ENCODE measurements around the gene CFAP299. TPM values are rescaled to one million over a fixed set of nuclear protein-coding genes. Genes with fewer than 3 reads are reported as not detected.
"Not testable (repeated sequence)": the region's sequence is repeated elsewhere in the genome, so short reads cannot be mapped to it uniquely, and the experiment has no call there.

The CFAP299 gene
- total RNA-seq, 8 experiments from 2014 or later = 0.41 to 7.1 (median 0.74) TPM

DNA sequence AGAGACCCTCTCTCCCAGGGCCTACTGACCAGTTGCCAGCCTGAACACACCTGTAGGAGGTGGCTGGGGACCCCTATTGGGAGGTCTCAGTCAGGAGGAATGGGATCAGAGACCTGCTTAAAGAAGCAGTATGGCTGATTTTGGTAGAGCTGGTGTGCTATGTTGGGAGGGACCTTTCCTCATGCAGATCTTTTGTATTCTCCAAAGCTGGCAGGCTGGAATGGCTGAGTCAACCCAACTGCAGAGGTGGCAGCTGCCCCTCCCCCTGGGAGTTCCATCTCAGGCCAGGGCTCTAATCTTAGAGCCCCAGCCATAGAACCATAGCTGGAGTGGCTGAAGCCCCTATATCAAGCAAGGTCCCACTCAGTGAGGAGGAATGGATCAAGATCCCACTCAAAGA, 415.7 kb downstream of the CFAP299 start:
- no peaks in the 10 kb centered on the region for H3K4me1 ChIP-seq (replicated peaks in 1 of 2)
- H3K27ac ChIP-seq = no peak overlapping the region
- peak in 2 of 8 experiments; percentile 33 to 39 for ATAC-seq (replicated peaks in 6 of 8)
- in situ Hi-C loops (cut with MboI; ENCODE audit: low pct_unique_long_range_greater_than_20kb in 2 of 9, low sequenced_read_pairs in 9 of 9, unreplicated experiment in 9 of 9) = no loop called here
- H3K4me3 ChIP-seq = no peak overlapping the region

DNA sequence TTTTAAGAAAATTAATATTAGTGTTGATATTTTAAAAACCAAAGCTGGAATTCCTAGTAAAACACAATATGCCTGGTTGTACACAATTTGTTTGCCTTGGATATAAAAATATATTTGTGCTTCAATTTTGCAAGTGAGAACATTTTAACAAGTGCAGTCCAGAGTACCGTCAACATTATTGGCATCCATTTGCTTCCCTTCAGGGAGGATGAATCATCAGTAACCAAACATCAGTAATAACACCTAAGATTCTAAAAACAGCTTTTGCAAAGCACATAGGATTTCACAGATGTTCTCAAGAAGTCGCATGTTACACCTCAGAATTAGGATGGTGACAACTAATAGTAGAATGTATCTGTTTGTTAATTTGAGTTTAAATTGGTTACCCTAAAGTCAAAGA, 432.4 kb downstream of the CFAP299 start:
- in situ Hi-C loops (cut with MboI; ENCODE audit: low pct_unique_long_range_greater_than_20kb in 2 of 9, low sequenced_read_pairs in 9 of 9, unreplicated experiment in 9 of 9) = no loop called here
- ATAC-seq (replicated peaks in 6 of 8) = peak in 3 of 8 experiments; percentile 32 to 62 (median 48)
- no peaks in the 10 kb centered on the region for H3K4me1 ChIP-seq (replicated peaks in 1 of 2)
- 13 to 100% (median 63%) methylated on average over 1 to 2 of the region's 2 CpGs; no CpG with 5 or more reads in 1 of the 10 experiments for WGBS, 10 experiments
- no peak overlapping the region for H3K4me3 ChIP-seq
- no peak overlapping the region for H3K27ac ChIP-seq

DNA sequence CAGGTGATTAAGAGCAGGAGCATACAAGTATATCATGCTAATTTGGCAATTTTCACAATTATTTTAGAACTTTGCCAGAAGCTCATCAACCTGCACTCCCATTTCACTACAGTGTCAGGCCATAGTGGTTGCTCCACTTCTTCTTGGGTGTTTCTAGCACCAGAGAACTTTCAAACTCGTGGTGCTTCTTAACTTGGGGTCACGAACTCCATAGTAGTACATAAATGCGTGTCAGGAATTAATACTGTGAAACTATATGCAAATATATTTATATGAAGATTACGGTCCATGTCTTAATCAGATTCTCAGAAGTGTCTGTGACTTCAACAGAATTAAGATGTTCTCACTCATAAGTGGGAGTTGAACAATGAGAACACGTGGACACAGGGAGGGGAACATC, 440.6 kb downstream of the CFAP299 start:
- 10 to 100% (median 77%) methylated on average over 1 to 4 of the region's 5 CpGs; no CpG with 5 or more reads in 3 of the 10 experiments for WGBS, 10 experiments
- in situ Hi-C loops (cut with MboI; ENCODE audit: low pct_unique_long_range_greater_than_20kb in 2 of 9, low sequenced_read_pairs in 9 of 9, unreplicated experiment in 9 of 9) = no loop called here
- ATAC-seq (replicated peaks in 6 of 8) = peak in 2 of 8 experiments; percentile 71 to 85
- no peak overlapping the region for H3K4me3 ChIP-seq
- no peaks in the 10 kb centered on the region for H3K4me1 ChIP-seq (replicated peaks in 1 of 2)
- H3K27ac ChIP-seq = no peak overlapping the region

DNA sequence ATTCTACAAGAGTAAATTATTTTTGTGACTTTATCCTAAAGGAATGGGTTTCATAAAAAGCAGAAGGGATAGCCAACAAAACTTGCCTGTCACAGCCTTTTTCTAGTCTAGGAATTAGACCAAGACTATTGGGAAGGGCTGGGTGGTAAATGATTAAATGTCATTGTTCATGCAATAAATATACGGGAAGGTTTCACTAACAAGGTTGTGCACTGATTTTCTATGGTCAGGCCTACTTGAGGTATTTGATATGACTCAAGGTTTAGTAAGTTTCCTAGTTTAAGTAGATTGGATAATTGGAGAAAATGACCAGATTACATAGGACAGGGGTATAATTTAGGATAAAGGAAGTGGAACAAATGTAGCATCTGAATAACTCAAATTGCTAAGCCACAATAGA, 445.9 kb downstream of the CFAP299 start:
- in situ Hi-C loops (cut with MboI; ENCODE audit: low pct_unique_long_range_greater_than_20kb in 2 of 9, low sequenced_read_pairs in 9 of 9, unreplicated experiment in 9 of 9) = no loop called here
- H3K27ac ChIP-seq = no peak overlapping the region
- no peak overlapping the region for H3K4me3 ChIP-seq
- no peaks in the 10 kb centered on the region for H3K4me1 ChIP-seq (replicated peaks in 1 of 2)
- no peak for ATAC-seq (replicated peaks in 6 of 8)
- WGBS, 10 experiments = 33 to 100% (median 88%) methylated on average over 1 of the region's 1 CpG; no CpG with 5 or more reads in 2 of the 10 experiments

DNA sequence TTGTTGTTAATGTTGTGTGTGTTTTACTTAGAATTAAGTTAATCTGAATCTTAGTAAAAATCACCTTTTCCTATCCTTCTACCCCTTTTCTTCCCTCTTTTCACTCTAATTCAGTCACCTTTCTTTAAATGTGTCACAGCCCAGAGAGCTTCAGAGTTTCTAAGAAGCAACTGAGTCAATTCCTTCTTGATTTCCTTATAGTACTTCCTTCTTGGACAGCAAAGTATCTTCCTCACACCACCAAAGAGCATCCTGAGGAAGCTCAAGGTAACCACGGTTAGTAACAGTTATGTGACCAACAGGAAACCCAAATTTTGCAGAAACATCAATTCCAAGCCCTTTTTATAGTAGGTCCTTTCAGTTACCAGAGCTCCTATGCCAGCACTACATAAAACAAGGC, 451.8 kb downstream of the CFAP299 start:
- in situ Hi-C loops (cut with MboI; ENCODE audit: low pct_unique_long_range_greater_than_20kb in 2 of 9, low sequenced_read_pairs in 9 of 9, unreplicated experiment in 9 of 9) = no loop called here
- ATAC-seq (replicated peaks in 6 of 8) = no peak
- Histone ChIP-seq H3K4me3 (no peak overlapping the region), H3K27ac (no peak overlapping the region), H3K4me1 (replicated peaks in 1 of 2) (no peaks in the 10 kb centered on the region)
- 45 to 100% (median 85%) methylated on average over 1 of the region's 1 CpG for WGBS, 10 experiments

DNA sequence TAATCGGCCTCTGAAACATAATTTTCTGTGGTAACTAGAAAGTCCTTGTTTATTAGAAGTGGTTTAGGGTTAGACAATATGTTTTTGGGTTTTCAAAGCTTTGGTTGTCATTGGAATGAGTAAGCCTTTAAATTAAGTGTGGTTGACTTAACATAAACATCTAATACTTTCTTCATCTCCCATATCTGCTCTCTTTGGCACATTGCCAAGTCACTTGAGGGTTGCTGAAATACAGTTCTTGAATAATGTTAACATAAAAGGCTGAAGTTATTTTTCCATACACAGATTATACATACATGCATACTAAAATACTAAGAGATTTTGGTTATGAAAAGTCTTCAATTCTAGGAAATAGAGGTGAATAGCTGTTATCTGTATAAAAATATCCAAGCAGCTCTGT, 453.3 kb downstream of the CFAP299 start:
- in situ Hi-C loops (cut with MboI; ENCODE audit: low pct_unique_long_range_greater_than_20kb in 2 of 9, low sequenced_read_pairs in 9 of 9, unreplicated experiment in 9 of 9) = no loop called here
- peak in 2 of 8 experiments; percentile 21 to 67 for ATAC-seq (replicated peaks in 6 of 8)
- H3K4me1 ChIP-seq (replicated peaks in 1 of 2) = no peaks in the 10 kb centered on the region
- no peak overlapping the region for H3K27ac ChIP-seq
- WGBS, 10 experiments = 33 to 100% (median 100%) methylated on average over 1 of the region's 1 CpG; no CpG with 5 or more reads in 3 of the 10 experiments
- no peak overlapping the region for H3K4me3 ChIP-seq

DNA sequence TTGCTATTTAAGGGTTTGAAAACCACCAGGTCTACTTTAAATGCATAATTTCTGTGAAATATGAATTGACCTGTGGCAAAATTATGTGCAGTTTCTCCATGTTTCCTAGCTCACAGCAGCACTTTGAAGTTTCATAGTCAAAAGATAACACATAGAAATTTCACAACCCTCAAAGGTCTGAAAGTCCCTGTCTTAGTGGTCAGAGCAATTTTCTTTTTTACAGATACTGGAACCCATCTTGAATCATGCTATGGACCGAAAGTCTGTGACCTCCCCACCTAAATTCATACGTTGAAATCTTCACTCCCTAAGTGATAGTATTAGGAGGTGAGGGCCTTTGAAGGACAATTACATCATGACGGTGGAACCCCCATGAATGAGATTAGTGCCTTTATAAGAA, 454.6 kb downstream of the CFAP299 start:
- no peak overlapping the region for H3K4me3 ChIP-seq
- 43 to 100% (median 83%) methylated on average over 1 to 3 of the region's 3 CpGs; no CpG with 5 or more reads in 1 of the 10 experiments for WGBS, 10 experiments
- H3K27ac ChIP-seq = no peak overlapping the region
- in situ Hi-C loops (cut with MboI; ENCODE audit: low pct_unique_long_range_greater_than_20kb in 2 of 9, low sequenced_read_pairs in 9 of 9, unreplicated experiment in 9 of 9) = no loop called here
- ATAC-seq (replicated peaks in 6 of 8) = no peak
- H3K4me1 ChIP-seq (replicated peaks in 1 of 2) = no peaks in the 10 kb centered on the region

DNA sequence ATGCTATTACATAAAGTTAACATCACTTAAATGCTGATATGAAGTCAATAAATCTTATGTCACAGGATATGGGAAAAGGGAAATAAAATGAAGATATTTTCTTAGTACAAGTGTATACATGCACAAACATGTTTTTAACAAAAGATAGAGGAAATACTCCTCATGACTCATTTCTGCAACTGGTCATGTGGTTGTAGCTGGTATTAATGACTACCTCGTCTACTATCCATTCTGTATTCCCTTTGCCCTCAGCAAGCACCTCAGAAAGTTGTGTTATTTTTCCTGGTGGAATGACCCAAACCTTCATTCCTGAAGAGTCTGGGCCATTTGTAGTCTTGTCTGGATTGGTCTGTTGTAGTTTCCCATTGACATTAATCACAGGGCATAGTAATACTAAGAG, 458.1 kb downstream of the CFAP299 start:
- 64 to 83% (median 73%) methylated on average over 1 of the region's 1 CpG; no CpG with 5 or more reads in 6 of the 10 experiments for WGBS, 10 experiments
- H3K4me3 ChIP-seq; H3K27ac ChIP-seq; in situ Hi-C loops (cut with MboI; ENCODE audit: low pct_unique_long_range_greater_than_20kb in 2 of 9, low sequenced_read_pairs in 9 of 9, unreplicated experiment in 9 of 9); ATAC-seq (replicated peaks in 6 of 8); H3K4me1 ChIP-seq (replicated peaks in 1 of 2): not testable (repeated sequence)

DNA sequence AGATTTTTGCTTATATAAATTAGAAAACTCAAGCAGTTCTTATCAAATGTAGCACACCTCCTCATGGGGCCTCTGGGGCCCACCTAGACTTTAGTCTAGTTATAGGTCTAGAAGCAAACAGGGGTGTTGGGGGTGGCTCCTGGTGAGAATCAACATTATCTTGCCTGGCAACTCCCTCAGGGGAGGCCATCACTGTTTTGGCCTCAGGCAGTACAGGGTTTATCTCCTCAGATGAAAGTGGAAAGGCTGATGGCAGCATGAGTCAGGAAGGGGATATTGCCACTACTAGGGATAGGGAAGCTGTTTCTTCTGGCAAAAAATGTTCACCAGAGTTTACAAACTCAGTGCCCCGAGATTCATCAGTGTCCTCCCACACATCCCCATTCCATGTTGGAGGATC, 462.6 kb downstream of the CFAP299 start:
- in situ Hi-C loops (cut with MboI; ENCODE audit: low pct_unique_long_range_greater_than_20kb in 2 of 9, low sequenced_read_pairs in 9 of 9, unreplicated experiment in 9 of 9) = no loop called here
- no peak overlapping the region for H3K4me3 ChIP-seq
- no peak overlapping the region for H3K27ac ChIP-seq
- WGBS, 10 experiments = 60 to 100% (median 100%) methylated on average over 1 of the region's 1 CpG; no CpG with 5 or more reads in 6 of the 10 experiments
- no peak for ATAC-seq (replicated peaks in 6 of 8)
- no peaks in the 10 kb centered on the region for H3K4me1 ChIP-seq (replicated peaks in 1 of 2)

DNA sequence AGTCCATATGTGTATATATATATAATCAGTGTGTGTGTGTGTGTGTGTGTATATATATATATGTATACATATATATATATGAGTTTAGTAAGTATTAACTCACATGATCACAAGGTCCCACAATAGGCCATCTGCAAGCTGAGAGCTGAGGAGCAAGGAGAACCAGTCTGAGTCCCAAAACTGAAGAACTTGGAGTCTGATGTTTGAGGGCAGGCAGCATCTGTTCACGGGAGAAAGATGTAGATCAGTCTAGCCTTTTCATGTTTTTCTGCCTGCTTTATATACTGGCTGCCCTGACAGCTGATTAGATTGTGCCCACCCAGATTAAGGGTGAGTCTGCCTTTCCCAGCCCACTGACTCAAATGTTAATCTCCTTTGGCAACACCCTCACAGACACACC, 465.2 kb downstream of the CFAP299 start:
- in situ Hi-C loops (cut with MboI; ENCODE audit: low pct_unique_long_range_greater_than_20kb in 2 of 9, low sequenced_read_pairs in 9 of 9, unreplicated experiment in 9 of 9) = loop anchor here in 2 of 9 experiments (25.0 kb wide), 3 partner anchors 187 to 438 kb away; partner anchors contain the start of gene BMP3 (in 1 of the 2)
- not testable (repeated sequence) for H3K27ac ChIP-seq; ATAC-seq (replicated peaks in 6 of 8); H3K4me1 ChIP-seq (replicated peaks in 1 of 2); H3K4me3 ChIP-seq
- WGBS, 10 experiments = 60 to 86% (median 71%) methylated on average over 1 of the region's 1 CpG; no CpG with 5 or more reads in 7 of the 10 experiments

DNA sequence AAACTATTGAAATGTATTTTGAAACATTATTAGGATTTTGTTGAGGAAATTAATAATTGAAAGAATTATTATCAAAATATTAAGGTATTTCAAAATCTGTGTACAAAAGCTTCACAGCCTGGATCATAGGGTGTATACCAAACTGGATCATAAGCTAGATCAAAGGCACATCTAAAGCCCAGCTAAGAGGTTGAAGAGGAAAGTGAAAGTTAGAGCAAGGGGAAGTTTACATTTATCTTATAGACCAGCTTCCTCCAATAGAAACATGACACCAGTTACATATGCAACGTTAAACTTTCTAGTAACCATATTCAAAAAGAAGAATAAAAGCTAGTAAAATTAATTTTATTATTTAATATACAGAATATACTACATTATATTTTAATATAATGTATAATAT, 467.8 kb downstream of the CFAP299 start:
- in situ Hi-C loops (cut with MboI; ENCODE audit: low pct_unique_long_range_greater_than_20kb in 2 of 9, low sequenced_read_pairs in 9 of 9, unreplicated experiment in 9 of 9) = loop anchor here in 2 of 9 experiments (25.0 kb wide), 3 partner anchors 184 to 441 kb away; partner anchors contain the start of gene BMP3 (in 1 of the 2)
- no peak overlapping the region for H3K27ac ChIP-seq
- 22 to 100% (median 79%) methylated on average over 1 of the region's 1 CpG for WGBS, 10 experiments
- H3K4me1 ChIP-seq (replicated peaks in 1 of 2) = no peaks in the 10 kb centered on the region
- ATAC-seq (replicated peaks in 6 of 8) = no peak
- H3K4me3 ChIP-seq = no peak overlapping the region

DNA sequence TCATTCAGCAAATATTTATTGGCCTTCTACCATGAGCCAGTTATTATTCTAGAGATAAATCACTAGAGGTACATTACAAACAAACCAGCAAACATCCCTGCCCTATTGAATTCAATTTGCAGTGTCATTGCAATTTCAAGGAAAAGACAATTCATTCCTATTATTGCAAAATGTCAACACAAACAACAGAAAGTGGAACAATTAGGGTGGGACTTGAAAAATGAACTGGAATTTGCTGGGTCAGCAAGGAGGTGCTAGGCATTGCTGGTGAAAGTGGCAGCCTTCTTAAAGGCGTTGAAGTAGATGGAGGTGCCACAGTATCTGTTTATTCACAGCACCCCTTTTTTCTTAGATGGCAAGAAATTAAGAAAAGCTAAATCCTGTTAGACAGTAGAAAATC, 470.9 kb downstream of the CFAP299 start:
- H3K4me3 ChIP-seq = no peak overlapping the region
- in situ Hi-C loops (cut with MboI; ENCODE audit: low pct_unique_long_range_greater_than_20kb in 2 of 9, low sequenced_read_pairs in 9 of 9, unreplicated experiment in 9 of 9) = loop anchor here in 2 of 9 experiments (25.0 kb wide), 3 partner anchors 181 to 444 kb away; partner anchors contain the start of gene BMP3 (in 1 of the 2)
- ATAC-seq (replicated peaks in 6 of 8) = peak in 2 of 8 experiments; percentile 4 to 29
- WGBS, 10 experiments = 50 to 100% (median 57%) methylated on average over 1 of the region's 1 CpG; no CpG with 5 or more reads in 5 of the 10 experiments
- no peak overlapping the region for H3K27ac ChIP-seq
- no peaks in the 10 kb centered on the region for H3K4me1 ChIP-seq (replicated peaks in 1 of 2)

DNA sequence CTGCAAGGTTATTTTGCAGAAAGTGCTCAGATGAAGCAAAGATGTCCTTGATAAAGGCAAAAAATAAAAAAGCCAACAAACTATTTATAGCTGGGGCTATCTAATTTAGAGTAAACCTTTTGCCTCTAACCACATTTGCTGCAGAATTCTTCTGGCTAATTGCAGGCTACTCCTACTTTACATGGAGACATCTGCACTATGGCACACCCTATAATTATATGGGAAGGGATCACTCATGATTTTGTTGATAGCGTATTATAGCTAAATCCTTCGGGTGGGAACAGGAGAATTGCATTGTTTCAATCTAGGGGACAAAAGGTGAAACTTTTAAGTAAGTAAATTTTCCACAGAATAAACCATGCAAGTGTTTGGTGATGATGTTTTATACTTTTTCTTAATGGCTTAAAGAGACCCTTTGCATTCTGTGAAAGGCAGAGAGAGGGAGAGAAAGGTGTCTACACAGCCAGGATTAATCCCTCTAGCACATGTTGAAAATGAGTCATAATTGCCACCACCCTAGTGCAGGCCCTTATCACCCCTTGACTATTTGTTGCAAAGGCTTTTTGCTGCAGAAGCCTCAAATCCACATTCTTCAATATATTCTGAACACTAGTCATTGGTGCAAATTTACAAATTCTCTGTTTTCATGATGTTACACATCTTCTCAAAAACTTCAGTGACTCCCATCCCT, 473.7 kb downstream of the CFAP299 start:
- Histone ChIP-seq H3K4me1 (replicated peaks in 1 of 2) (no peaks in the 10 kb centered on the region), H3K4me3 (no peak overlapping the region), H3K27ac (no peak overlapping the region)
- WGBS, 10 experiments = 0 to 100% (median 89%) methylated on average over 1 to 2 of the region's 2 CpGs; no CpG with 5 or more reads in 2 of the 10 experiments
- in situ Hi-C loops (cut with MboI; ENCODE audit: low pct_unique_long_range_greater_than_20kb in 2 of 9, low sequenced_read_pairs in 9 of 9, unreplicated experiment in 9 of 9) = loop anchor here in 2 of 9 experiments (25.0 kb wide), 3 partner anchors 178 to 447 kb away; partner anchors contain the start of gene BMP3 (in 1 of the 2)
- ATAC-seq (replicated peaks in 6 of 8) = peak in 3 of 8 experiments; percentile 70 to 76 (median 74)

All from motor neuron (in vitro differentiated cells).